ENCODE measurements around the gene NFAT5.

GRCh38 chr16:69660166-69660565, 94.4 kb downstream of the NFAT5 start:
- TF ChIP-seq CTCF (conservative IDR thresholded peaks at IDR 0.05; ENCODE audit: low read length) (no peak), EZH2phosphoT487 (IDR thresholded peaks at IDR 0.05; ENCODE audit: borderline replicate concordance, low read depth, low read length) (no peak)
